ENCODE results near the gene CORO1C. TPM values are rescaled to one million over a fixed set of nuclear protein-coding genes. Genes with fewer than 3 reads are reported as not detected.

The CORO1C gene
- total and polyA plus RNA-seq, 10 donors = 12.0 to 119 (median 74.8) TPM

- H3K9me3 ChIP-seq = no peaks in the 10 kb centered on the region
- H3K4me3 ChIP-seq = peak overlapping the region in 1 of 8 donors; percentile 1
- H3K27ac ChIP-seq = peak overlapping the region in 7 of 8 donors; percentile 77 to 91 (median 87)
- no peak for DNase-seq
- intact Hi-C loops (cut with DNase I; ENCODE audit: low total_unique reads) = no loop called here
- no peaks in the 10 kb centered on the region for H3K36me3 ChIP-seq
- peaks cover 35 to 90% (median 67%) of the 10 kb centered on the region in 6 donors for H3K4me1 ChIP-seq
- WGBS, 5 donors = 17 to 21% (median 20%) methylated on average over 7 of the region's 7 CpGs
- no peaks in the 10 kb centered on the region for H3K27me3 ChIP-seq (replicated peaks in 1 of 7)
- TF ChIP-seq, protein P1, sequence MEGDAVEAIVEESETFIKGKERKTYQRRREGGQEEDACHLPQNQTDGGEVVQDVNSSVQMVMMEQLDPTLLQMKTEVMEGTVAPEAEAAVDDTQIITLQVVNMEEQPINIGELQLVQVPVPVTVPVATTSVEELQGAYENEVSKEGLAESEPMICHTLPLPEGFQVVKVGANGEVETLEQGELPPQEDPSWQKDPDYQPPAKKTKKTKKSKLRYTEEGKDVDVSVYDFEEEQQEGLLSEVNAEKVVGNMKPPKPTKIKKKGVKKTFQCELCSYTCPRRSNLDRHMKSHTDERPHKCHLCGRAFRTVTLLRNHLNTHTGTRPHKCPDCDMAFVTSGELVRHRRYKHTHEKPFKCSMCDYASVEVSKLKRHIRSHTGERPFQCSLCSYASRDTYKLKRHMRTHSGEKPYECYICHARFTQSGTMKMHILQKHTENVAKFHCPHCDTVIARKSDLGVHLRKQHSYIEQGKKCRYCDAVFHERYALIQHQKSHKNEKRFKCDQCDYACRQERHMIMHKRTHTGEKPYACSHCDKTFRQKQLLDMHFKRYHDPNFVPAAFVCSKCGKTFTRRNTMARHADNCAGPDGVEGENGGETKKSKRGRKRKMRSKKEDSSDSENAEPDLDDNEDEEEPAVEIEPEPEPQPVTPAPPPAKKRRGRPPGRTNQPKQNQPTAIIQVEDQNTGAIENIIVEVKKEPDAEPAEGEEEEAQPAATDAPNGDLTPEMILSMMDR (IDR thresholded peaks at IDR 0.05 in 8 of 11, conservative IDR thresholded peaks at IDR 0.05 in 3 of 11) = no peak
- TF ChIP-seq POLR2A (IDR thresholded peaks at IDR 0.05) = no peak
- TF ChIP-seq POLR2AphosphoS5 (IDR thresholded peaks at IDR 0.05) = no peak
Measured at GRCh38 chr12:108689314-108690190, 41.8 kb downstream of the CORO1C start.

DNA sequence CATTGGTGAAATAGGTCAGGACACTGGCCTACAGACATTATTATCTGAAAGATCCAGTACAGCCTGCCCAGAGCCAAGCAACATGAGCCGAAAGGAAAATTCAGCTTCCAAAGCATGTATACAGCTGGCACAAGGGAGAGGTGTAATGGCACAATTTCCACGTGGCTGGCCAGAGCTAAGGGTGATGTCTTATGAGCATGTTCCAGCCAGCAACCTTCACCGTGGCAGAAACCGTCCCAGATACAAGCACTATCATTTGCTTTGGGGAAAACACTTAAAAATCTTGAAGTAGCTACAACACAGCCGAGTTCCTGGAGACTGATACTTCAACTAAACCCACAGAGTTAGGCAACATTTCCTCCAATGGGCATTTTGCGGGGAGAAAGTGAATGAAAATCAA, 44.5 kb downstream of the CORO1C start:
- H3K27me3 ChIP-seq (replicated peaks in 1 of 7) = no peaks in the 10 kb centered on the region
- intact Hi-C loops (cut with DNase I; ENCODE audit: low total_unique reads) = no loop called here
- WGBS, 5 donors = 56 to 78% (median 60%) methylated on average over 6 of the region's 6 CpGs
- no peak for TF ChIP-seq POLR2AphosphoS5 (IDR thresholded peaks at IDR 0.05)
- TF ChIP-seq, protein P1 (IDR thresholded peaks at IDR 0.05 in 8 of 11, conservative IDR thresholded peaks at IDR 0.05 in 3 of 11) = no peak
- no peaks in the 10 kb centered on the region for H3K9me3 ChIP-seq
- H3K27ac ChIP-seq = peak overlapping the region in 5 of 8 donors; percentile 9 to 41 (median 28)
- no peaks in the 10 kb centered on the region for H3K36me3 ChIP-seq
- H3K4me3 ChIP-seq = no peak overlapping the region
- no peak for DNase-seq
- H3K4me1 ChIP-seq = peaks cover 27 to 78% (median 57%) of the 10 kb centered on the region in 6 donors

- Histone ChIP-seq H3K36me3 (no peaks in the 10 kb centered on the region), H3K4me3 (no peak overlapping the region), H3K4me1 (peaks cover 15 to 67% (median 46%) of the 10 kb centered on the region in 6 donors), H3K27ac (peak overlapping the region in 5 of 8 donors; percentile 6 to 41 (median 21)), H3K27me3 (replicated peaks in 1 of 7) (no peaks in the 10 kb centered on the region), H3K9me3 (no peaks in the 10 kb centered on the region)
- WGBS, 5 donors = 40 to 60% (median 49%) methylated on average over 4 of the region's 4 CpGs
- no peak for TF ChIP-seq POLR2A (IDR thresholded peaks at IDR 0.05)
- no peak for TF ChIP-seq POLR2AphosphoS5 (IDR thresholded peaks at IDR 0.05)
- TF ChIP-seq, protein P1 (IDR thresholded peaks at IDR 0.05 in 8 of 11, conservative IDR thresholded peaks at IDR 0.05 in 3 of 11) = no peak
- intact Hi-C loops (cut with DNase I; ENCODE audit: low total_unique reads) = no loop called here
- no peak for DNase-seq
Measured at GRCh38 chr12:108685469-108686260, 45.7 kb downstream of the CORO1C start.

Data from spleen (tissue), 11 donors.